ENCODE data around the gene TACC2.
"Not testable (repeated sequence)": the region's sequence is repeated elsewhere in the genome, so short reads cannot be mapped to it uniquely, and the experiment has no call there.

Gene TACC2

GRCh38 chr10:122056431-122057094, 67.6 kb downstream of the TACC2 start:
- DNase-seq (ENCODE audit: low read depth in 2 of 3, low spot score in 1 of 3): no peak

- no peak for DNase-seq (ENCODE audit: low read depth in 2 of 3, low spot score in 1 of 3)
Measured at GRCh38 chr10:122057841-122058413, 69.0 kb downstream of the TACC2 start.

- DNase-seq (ENCODE audit: low read depth in 2 of 3, low spot score in 1 of 3): no peak
Measured at GRCh38 chr10:122060250-122060649, 71.3 kb downstream of the TACC2 start.

GRCh38 chr10:122062831-122063674, 74.1 kb downstream of the TACC2 start:
- no peak for DNase-seq (ENCODE audit: low read depth in 2 of 3, low spot score in 1 of 3)

GRCh38 chr10:122066337-122066939, 77.5 kb downstream of the TACC2 start:
- DNase-seq (ENCODE audit: low read depth in 2 of 3, low spot score in 1 of 3): not testable (repeated sequence)

- no peak for DNase-seq (ENCODE audit: low read depth in 2 of 3, low spot score in 1 of 3)
Measured at GRCh38 chr10:122068844-122069243, 79.9 kb downstream of the TACC2 start.

GRCh38 chr10:122072491-122072890, 83.5 kb downstream of the TACC2 start:
- DNase-seq (ENCODE audit: low read depth in 2 of 3, low spot score in 1 of 3): no peak

- DNase-seq (ENCODE audit: low read depth in 2 of 3, low spot score in 1 of 3): no peak
Measured at GRCh38 chr10:122073508-122073907, 84.5 kb downstream of the TACC2 start.

- DNase-seq (ENCODE audit: low read depth in 2 of 3, low spot score in 1 of 3): no peak
Measured at GRCh38 chr10:122075171-122075570, 86.2 kb downstream of the TACC2 start.

GRCh38 chr10:122075876-122076275, 86.9 kb downstream of the TACC2 start:
- DNase-seq (ENCODE audit: low read depth in 2 of 3, low spot score in 1 of 3): not testable (repeated sequence)

- DNase-seq (ENCODE audit: low read depth in 2 of 3, low spot score in 1 of 3): no peak
Measured at GRCh38 chr10:122077311-122077875, 88.4 kb downstream of the TACC2 start.

GRCh38 chr10:122078326-122078725, 89.4 kb downstream of the TACC2 start:
- no peak for DNase-seq (ENCODE audit: low read depth in 2 of 3, low spot score in 1 of 3)

- no peak for DNase-seq (ENCODE audit: low read depth in 2 of 3, low spot score in 1 of 3)
Measured at GRCh38 chr10:122078965-122079795, 90.2 kb downstream of the TACC2 start.

GRCh38 chr10:122082616-122083477, 93.9 kb downstream of the TACC2 start:
- DNase-seq (ENCODE audit: low read depth in 2 of 3, low spot score in 1 of 3): no peak

- DNase-seq (ENCODE audit: low read depth in 2 of 3, low spot score in 1 of 3): no peak
Measured at GRCh38 chr10:122083478-122084025, 94.6 kb downstream of the TACC2 start.

- DNase-seq (ENCODE audit: low read depth in 2 of 3, low spot score in 1 of 3): no peak
Measured at GRCh38 chr10:122084286-122085041, 95.5 kb downstream of the TACC2 start.

- no peak for DNase-seq (ENCODE audit: low read depth in 2 of 3, low spot score in 1 of 3)
Measured at GRCh38 chr10:122085423-122085911, 96.5 kb downstream of the TACC2 start.
